Measurements from ENCODE around the gene ARID4B.
"Not testable (repeated sequence)": the region's sequence is repeated elsewhere in the genome, so short reads cannot be mapped to it uniquely, and the experiment has no call there.

ARID4B gene

DNA sequence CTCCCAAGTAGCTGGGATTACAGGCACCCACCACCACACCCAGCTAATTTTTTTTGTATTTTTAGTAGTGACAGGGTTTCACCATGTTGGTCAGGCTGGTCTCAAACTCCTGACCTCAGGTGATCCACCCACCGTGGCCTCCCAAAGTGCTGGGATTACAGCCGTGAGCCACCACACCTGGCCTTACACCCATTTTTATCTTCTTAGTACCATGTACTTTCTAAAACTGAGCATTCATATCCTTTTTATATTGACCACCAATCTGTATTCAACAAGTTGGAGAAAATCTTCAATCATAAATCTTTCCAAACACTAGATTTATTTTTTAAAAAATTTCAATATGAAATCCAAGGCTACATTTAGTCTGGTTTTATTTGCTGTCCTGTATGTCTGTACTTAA, 113.0 kb downstream of the ARID4B start:
- DNase-seq, result not testable (repeated sequence)

DNA sequence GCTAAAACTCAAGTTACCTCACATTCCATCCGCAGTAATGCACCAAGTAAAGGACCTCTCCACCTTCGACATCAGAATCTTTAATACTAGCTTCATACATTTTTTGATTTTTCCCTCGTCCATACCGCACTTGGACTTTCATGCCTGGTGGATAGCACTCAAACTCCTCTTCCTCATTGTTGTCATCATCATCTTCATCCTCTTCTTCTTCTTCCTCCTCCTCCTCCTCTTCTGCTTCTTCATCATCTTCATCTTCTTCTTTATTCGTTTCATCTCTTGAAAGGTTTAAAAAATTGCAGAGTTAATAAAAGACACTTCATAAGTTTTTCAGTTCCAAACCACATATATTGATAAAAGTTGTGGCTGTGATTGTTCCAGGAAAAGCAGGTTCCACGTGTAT, 114.2 kb downstream of the ARID4B start:
- no peak for DNase-seq

DNA sequence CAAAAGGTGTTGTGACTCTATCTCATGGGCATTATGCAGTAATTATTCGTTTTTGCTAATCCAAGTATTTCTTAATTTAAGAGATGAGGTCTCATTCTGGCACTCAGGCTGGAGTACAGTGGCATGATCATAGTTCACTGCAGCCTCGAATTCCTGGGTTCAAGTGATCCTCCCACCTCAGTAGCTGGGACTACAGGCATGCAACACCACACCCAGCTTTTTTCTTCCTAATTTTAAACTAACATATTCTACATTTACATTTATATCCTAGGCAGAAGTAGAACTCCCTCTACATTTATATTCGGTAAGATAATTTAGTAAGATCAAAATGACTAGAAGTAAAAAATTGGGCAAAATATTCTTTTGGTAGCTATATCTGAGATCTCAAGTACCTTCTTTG, 116.5 kb downstream of the ARID4B start:
- DNase-seq, result no peak

DNA sequence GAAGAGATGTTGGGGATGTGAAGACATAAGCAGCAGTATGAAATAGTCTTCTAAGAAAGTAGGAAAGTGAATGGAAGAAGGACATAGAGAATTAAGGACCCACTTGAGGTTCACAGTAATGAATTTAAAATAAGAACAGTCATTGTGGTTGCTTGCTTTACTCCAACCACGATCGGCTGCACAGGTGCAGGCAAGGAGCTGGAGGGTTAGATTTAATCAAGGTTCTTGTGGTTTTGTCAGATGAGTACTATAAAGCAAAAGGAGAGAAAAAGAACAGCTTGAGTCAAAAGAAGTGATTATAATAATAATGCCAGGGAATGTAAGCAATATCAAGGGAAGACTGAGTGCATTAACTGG, 120.8 kb downstream of the ARID4B start:
- peak; percentile 20 to 45 for DNase-seq

DNA sequence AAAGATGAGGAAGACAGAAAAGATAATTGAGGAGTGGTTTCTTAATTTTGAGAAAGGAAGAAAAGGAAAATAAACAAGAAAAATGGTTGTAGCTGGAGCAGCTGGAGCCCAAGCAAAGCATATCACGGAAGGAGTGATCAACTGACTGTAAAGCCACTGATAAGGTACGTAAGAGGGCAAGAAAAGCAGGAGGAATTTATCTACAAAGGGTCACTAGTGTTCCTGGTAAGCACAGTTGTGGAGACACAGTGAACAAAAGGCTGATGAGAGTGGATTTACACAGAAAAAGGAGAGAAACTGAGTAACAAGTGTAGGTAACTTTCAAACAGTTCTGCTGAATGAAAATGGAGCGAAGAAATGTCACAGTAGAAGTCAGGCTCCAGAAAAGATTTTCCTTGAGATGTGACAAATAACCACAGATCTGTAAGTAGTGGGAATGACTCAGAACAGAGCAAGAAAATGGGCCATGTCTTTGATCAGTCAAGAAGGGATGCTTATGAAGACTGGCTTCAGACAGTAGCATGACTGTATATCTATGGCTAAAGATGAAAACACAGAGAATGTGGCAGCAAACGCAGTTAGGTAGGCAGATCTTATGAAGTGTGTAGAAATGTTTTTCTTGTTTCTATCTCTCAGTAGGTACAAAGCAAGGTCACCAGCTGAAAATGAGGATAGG, 121.3 kb downstream of the ARID4B start:
- DNase-seq, result peak in 1 of 2 donors; percentile 24

DNA sequence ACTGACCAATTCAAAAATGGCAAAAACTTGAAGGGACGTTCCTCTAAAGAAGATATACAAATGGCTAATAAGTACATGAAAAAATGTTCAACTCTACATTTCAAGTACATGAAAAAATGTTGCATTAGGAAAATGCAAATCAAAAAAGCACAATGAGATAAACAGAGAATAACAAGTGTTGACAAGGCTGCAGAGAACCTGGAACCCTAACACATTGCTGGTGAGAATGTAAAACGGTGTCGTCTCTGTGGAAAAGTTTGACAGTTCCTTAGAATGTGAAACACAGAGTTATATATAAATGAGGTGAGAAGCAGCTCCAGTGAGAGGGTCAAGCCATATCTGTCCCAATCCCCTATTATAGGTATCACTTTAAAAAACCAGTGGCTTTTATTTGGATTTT, 122.3 kb downstream of the ARID4B start:
- no peak for DNase-seq

DNA sequence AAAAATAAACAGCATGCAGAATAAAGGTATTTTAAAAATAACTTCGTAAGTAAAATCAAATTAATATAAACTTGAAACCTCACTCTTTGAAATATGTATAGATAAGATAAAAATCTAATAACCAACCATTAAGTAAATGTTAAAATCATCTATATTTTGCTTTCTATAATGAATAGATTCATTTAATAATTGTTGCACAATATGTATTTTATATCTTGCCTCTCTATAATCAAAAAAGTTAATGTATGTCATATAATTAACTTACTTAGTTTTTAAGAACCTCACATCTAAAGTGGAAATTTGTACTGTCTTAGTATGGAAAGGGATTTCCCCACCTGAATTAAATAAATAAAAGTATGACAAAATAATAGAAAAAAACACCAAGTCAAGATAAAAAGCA, 124.6 kb downstream of the ARID4B start:
- no peak for DNase-seq

DNA sequence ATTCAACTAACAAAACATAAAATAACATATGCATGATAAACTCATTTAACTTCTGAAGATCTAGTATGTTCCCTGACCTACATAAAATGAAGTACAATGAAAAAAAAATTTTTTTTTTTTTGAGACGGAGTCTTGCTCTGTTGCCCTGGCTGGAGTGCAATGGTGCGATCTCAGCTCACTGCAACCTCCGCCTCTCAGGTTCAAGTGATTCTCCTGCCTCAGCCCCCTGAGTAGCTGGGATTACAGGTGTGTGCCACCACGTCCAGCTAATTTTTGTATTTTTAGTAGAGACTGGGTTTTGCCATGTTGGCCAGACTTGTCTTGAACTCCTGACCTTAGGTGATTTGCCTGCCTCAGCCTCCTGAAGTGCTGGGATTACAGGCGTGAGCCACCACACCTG, 125.5 kb downstream of the ARID4B start:
- DNase-seq, result not testable (repeated sequence)

DNA sequence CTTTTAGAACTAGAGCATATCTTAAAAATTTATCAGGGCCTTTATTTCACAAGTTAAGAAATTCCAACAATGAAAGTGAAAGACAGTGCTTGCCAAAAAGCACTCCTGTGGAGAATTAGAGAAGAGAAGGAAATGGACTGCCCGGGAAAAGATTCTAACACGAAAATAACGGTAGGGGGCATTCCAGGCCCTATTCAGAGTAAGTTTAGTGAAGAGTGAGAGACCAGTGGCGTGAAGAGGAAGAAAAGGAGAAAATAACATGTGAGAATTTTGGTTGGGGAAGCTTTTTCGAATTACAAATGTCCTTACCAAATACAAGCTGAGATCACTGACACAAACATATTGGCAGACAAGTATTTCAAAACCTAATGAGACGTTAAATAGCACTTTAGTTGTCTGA, 128.5 kb downstream of the ARID4B start:
- DNase-seq, result no peak

DNA sequence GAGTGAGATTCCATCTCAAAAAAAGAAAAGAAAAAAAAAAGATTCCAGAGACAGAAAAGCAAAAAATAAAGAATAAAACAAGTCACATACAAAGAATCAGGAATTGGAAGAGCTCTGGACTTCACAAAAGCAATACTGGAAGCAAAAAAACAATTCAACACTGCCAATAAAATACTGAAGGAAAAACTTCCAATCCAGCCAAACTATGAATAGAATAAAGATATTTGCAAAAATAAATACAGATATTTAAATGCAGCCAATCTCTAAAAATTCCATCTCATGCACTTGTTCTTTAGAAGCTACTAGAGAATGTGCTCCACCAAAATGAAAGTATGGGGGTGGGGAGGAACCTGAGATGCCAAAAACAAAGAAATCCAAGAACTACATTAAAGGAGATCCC, 137.5 kb downstream of the ARID4B start:
- no peak for DNase-seq

DNA sequence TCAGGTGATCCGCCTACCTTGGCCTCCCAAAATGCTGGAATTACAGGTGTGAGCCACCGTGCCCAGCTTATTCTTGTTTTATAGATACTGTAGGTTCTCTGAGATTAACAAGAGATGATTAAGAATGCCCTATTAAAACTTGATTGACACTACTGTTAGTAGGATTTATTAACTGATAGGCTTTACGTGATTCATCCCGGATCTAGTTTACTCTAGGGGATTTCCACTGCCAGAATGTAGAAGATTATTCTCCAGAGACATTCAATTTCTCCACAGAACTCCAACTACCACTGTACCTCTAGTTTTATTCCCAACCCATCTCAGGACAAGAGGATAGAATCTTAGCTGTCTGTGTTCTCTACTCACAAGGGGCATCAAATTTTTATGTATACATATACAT, 140.7 kb downstream of the ARID4B start:
- no peak for DNase-seq

DNA sequence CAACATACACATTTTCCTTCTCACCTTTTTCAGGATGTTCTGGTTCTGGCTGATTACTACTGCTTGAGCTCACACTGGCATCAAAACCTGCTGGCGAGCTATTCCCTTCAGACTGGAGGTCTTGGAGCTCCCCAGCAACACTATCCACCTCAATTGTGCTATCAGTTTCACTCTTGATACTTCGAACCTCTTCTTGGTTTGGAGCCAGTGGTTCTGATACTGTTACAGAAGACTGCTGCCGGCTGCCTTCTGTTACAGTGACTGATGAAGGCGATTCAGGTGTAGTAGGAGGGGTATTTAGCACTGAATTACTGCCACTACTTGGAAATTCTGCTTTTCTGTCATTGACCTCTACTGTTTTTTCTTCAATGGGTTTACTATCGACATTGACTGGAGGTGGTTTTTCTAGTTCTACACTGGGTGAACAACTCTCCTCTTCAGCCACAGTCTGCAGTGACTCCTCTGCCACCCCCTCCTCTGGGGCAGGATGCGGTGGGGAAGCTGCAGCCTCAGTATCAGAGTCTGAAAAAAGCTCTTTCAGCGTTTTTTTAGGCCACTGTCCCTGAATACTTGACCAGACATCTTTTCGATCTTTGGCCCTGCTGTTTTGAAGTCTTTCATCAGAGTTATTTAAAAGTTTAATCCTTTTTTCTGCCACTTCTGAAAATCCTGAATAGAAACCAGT, 146.3 kb downstream of the ARID4B start:
- DNase-seq, result no peak

DNA sequence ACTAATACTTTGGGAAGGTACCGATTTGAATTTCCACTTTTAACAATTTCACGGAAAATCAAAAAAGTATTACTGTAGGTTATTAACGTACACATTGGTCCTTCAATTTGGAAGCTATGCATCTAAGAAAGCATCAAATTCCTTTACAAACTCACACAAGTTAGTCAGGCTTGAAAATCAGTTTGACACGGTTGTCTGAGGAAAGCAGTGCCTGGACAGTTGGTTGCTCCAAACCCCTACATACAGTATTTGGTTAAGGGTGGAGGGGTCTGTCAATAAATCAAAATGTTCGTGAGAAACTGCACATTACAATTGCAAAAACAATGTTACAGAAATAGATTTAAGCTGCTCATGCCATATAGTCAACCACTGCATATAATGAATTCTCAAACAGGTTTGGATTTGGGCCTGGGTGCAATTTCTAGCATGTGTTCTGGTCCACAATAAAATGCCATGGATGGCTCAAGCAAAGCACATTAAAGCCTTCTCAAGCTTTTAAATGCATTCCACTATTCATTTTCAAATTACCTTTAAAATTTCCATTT, 147.0 kb downstream of the ARID4B start:
- DNase-seq, result no peak

DNA sequence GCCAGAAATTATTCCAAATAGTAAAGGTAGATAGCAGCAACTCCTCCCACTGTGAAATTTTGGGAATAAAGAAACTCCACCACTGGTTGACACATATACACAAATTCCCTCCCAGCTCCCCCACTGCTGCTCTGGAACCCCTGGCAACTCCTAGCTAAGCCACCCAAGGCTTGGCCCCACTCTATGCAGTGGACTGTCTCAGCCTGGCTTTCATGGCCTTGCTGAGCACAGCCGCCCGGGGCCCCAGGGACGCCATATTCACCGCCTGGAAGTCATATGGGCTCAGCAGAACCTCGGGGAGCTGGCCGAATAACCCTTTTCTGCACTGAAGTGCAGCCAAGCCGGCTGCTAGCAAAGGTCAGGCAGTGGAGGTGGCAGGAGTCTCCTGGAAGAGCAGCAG, 151.5 kb downstream of the ARID4B start:
- no peak for DNase-seq

DNA sequence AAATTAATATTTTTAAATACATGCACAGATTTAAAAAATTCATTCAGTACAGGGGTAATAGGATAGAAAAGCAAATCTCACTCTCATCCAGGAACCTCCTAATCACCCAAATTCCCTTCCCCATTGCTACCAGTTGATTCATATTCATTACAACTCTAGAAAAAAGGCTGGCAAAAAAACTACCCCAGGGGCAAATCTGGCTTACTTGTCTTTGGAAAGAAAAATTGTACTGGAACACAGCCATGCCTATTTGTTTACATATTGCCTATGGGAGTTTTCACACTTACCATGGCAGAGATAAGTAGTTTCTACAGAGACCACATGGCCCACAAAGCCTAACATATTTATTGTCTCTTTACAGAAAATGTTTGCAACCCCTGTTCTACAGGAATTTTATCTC, 158.0 kb downstream of the ARID4B start:
- DNase-seq, result no peak

DNA sequence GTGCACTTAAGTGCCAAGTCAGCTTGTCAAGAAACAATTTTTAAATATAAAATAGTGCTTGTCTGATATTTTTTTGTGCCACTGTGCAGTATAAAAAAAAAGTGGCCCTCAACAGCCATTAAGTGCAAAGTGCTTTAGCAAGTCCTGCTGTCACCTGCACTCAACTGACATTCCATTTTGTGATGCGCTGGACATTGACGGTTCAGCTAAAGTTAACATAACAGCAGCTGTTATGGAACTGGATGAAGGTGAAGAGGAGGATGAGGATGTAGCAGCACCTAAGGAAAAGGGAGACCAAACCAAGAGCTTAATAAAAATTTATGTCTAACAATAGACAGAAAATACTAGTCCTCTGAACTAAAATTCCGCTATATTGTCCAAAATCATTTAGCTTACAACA, 159.6 kb downstream of the ARID4B start:
- DNase-seq, result no peak

DNA sequence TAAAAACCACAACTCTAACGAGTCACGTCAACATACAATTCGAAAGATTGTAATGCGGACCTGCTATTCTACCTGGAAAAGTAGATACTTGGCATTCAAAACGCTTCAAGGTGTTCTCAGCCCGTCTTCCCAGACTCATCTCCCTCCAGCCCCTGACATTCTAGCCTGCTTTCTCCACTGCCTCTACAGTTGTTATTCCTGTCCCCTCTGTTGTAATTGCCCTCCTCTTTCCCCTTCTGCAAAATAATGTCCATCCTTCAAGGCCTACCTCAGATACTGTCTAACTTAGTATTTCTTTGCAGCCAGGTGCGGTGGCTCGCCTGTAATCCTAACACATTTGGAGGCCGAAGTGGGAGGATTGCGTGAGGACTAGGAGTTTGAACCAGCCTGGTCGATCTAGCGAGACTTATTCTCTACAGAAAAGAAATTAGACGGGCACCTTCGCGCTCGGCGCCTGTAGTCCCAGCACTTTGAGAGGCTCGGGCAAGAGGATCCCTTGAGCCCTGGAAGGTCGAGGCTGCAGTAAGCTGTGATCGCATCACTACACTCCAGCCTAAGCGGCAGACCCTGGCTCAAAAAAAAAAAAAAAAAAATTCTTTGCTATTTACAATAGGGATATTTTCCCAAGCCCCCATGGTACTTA, 166.2 kb downstream of the ARID4B start:
- DNase-seq, result no peak

DNA sequence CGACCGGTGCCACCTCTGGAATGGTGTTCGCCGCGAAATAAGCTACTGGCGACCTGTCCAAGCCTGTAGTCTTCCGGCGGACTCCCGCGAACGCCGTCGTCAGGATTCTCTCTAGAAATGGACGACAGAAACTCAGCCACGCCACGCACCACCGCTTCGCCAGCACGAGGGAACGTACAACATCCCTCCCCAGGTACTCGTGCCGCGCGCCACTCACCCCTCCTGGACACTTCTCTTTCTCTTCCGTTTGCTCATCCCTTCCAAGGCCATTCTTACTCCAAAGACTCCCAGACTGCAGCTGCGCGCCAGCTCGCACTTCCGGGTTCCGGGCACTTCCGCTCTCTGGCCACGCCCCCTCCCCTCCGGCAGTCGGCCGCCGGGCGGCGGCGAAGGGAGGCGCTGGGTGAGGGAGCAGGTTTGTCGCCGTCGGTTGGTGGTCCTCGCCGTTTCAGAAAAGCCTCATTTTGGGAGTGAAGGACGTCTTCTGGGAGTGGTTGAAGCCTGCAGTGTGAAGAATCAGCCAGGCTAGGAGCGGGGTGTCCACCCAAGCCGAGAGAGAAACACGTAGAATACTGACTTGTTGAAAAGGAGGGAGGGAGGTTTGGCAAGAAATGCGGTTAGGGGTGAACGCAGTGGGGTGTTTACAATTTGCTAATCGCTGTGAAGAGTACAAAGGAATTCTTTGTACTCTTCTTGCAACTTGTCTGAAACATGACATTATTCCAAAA, 166.9 kb downstream of the ARID4B start, which contains the start of gene RBM34:
Gene RBM34 (minus strand): TSS at position 294 of the 728 bp plus-strand sequence. CDS start 24 bp downstream, at position 270.
- peak; percentile 90 for DNase-seq

DNA sequence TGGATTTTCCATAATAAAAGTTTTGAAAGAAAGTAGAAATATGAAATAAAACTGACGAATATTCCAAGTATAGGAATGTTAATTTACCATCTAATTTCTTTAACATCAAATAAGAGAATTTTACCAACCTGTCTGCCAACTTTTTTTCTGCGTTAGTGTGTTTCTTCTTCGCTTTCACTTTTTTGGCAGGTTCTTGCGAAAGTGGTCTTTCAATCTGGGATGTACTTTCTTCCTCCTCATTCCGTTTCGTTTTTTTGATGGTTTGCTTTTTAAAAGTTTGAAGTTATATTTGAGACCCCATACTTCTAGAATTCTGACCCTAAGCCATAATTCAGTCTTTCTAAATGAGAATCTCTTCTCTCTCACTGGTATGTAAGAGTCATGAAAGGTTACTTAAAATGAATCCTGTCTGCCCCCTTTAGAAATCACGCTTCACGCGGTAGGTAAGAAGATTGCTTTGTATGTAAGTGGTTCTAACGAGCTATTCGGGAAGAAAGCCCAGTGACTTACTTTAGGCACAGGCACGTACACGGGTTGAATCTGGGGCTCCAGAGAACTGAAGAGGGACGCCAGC, 167.5 kb downstream of the ARID4B start:
- no peak for DNase-seq

DNA sequence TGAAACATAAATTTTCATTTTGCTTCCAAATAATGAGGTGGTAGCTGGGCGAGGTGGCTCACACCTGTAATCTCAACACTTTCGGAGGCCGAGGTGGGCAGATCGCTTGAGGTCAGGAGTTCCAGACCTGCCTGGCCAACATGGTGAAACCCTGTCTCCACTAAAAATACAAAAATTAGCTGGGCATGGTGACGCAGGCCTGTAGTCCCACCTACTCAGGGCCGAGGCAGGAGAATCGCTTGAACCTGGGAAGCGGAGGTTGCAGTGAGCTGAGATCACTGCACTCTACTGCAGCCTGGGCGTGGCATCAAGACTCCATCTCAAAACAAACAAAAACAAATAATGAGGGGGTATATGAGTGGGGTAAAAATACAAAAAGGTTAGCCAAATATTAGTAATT, 168.0 kb downstream of the ARID4B start:
- DNase-seq, result not testable (repeated sequence)

DNA sequence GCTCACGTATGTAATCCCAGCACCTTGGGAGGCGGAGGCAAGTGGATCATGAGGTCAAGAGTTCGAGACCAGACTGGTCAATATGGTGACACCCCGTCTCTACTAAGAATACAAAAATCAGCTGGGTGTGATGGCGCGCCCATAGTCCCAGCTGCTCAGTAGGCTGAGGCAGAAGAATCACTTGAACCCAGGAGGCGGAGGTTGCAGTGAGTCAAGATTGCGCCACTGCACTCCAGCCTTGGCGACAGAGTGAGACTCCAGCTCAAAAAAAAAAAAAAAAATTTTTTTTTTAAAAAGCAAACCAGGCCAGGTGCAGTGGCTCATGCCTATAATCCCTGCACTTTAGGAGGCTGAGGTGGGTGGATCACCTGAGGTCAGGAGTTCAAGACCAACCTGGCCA, 168.7 kb downstream of the ARID4B start:
- not testable (repeated sequence) for DNase-seq

DNA sequence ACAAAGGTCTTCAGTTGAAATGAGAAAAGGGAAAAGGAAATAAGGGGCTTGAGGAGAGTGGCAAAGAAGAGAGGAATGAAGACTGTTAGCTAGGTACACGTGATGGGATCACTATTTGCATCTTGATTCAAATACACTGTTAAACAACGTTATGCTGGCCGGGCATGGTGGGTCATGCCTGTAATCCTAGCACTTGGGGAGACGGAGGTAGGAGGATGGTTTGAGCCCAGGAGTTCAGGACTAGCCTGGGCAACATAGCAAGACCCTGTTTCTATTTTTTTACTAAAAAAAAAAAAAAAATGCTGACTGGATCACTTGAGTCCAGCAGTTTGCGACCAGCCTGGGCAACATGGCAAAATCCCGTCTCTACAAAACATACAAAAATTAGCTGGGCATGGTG, 169.3 kb downstream of the ARID4B start:
- DNase-seq, result no peak

DNA sequence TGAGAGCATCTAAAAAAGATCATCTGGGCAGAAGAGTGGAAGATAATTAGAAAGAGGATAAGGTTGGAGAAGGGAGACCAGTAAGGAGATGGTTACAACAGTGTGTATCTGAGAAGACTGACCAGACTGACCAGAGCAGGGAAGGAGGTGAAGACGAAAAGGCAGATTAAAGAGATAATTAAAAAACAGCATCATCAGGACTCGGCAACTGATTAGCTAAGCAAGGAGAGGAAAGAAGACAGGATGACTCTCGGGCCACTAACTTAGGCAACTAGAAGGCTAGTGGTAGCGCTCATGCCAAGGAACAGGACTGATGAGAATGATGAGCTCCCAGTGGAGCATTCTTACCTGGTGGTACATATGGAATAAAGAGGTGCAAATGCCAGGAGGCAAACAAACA, 170.8 kb downstream of the ARID4B start:
- no peak for DNase-seq
